HepG2 (cell line): Measurements from ENCODE around the gene SMYD4. TPM values are rescaled to one million over a fixed set of nuclear protein-coding genes. Genes with fewer than 3 reads are reported as not detected.
A peak's percentile ranks its signal among the peaks of the same experiment; 100 is the strongest.

Experiments used
- ATAD3A ChIP-seq: sonication (generic); formaldehyde crosslinking; IDR thresholded peaks from 2 replicates; pipeline ENCODE4 v1.4.0; 2020; ENCODE audit warnings: missing genetic modification reagents
- GABPB1 ChIP-seq: IDR thresholded peaks from 2 replicates; pipeline ENCODE4 v1.6.1; 2016; ENCODE audit warnings: mild to moderate bottlenecking, missing genetic modification reagents, moderate library complexity, missing compliant biosample characterization
- GTF2F1 ChIP-seq: fragments of 150-350 bp; IDR thresholded peaks from 2 replicates; pipeline ENCODE4 v1.6.1; 2014; ENCODE audit warnings: low read length
- HIVEP1 ChIP-seq: sonication (generic); formaldehyde crosslinking; IDR thresholded peaks from 2 replicates; pipeline ENCODE4 v1.4.0; 2020; ENCODE audit warnings: mild to moderate bottlenecking, missing genetic modification reagents
- MATR3 ChIP-seq: sonication (generic); formaldehyde crosslinking; IDR thresholded peaks from 2 replicates; pipeline ENCODE4 v1.4.0; 2020; ENCODE audit warnings: missing genetic modification reagents
- MEF2D ChIP-seq: sonication (generic); formaldehyde crosslinking; IDR thresholded peaks from 2 replicates; pipeline ENCODE4 v1.5.1; 2020; ENCODE audit warnings: mild to moderate bottlenecking, missing genetic modification reagents
- NFYB ChIP-seq: sonication (generic); formaldehyde crosslinking; IDR thresholded peaks from 2 replicates; pipeline ENCODE4 v1.4.0; 2020; ENCODE audit warnings: missing genetic modification reagents
- PHF20 ChIP-seq: sonication (generic); formaldehyde crosslinking; IDR thresholded peaks from 2 replicates; pipeline ENCODE4 v1.5.0; 2020; ENCODE audit warnings: mild to moderate bottlenecking, missing genetic modification reagents
- REL ChIP-seq: sonication (generic); formaldehyde crosslinking; conservative IDR thresholded peaks from 2 replicates; pipeline ENCODE4 v1.8.0; 2022; ENCODE audit warnings: mild to moderate bottlenecking, missing genetic modification reagents, moderate library complexity
- RXRB ChIP-seq: IDR thresholded peaks from 2 replicates; pipeline ENCODE4 v1.6.1; 2016; ENCODE audit warnings: borderline replicate concordance, missing genetic modification reagents, missing compliant biosample characterization
- SIN3B ChIP-seq: fragments of 150-350 bp; IDR thresholded peaks from 2 replicates; pipeline ENCODE4 v1.6.1; 2014; ENCODE audit warnings: low read length
- SOX6 ChIP-seq, 2 experiments: fragments of 450-650 bp in 1 of 2; sonication (generic) in 1 of 2; formaldehyde crosslinking in 1 of 2; IDR thresholded peaks; 2 replicates each; pipeline versions ENCODE4 v1.4.0 to v1.6.1; 2017 to 2020; ENCODE audit warnings: antibody characterized with exemption in 1 of 2, mild to moderate bottlenecking in 1 of 2, missing genetic modification reagents in 1 of 2
- TCF7 ChIP-seq: sonication (generic); IDR thresholded peaks from 2 replicates; pipeline ENCODE4 v1.6.1; 2016; ENCODE audit warnings: antibody characterized with exemption, low read depth
- YEATS4 ChIP-seq: sonication (generic); formaldehyde crosslinking; IDR thresholded peaks from 2 replicates; pipeline ENCODE4 v1.4.0; 2020; ENCODE audit warnings: missing genetic modification reagents, borderline replicate concordance
- ZC3H13 ChIP-seq: sonication (generic); formaldehyde crosslinking; IDR thresholded peaks from 2 replicates; pipeline ENCODE4 v1.8.1; 2023; ENCODE audit warnings: mild to moderate bottlenecking, missing genetic modification reagents, moderate library complexity
- ZNF225 ChIP-seq: sonication (generic); formaldehyde crosslinking; IDR thresholded peaks from 2 replicates; pipeline ENCODE4 v1.4.0; 2020; ENCODE audit warnings: mild to moderate bottlenecking, missing genetic modification reagents
- ZNF234 ChIP-seq: sonication (generic); formaldehyde crosslinking; conservative IDR thresholded peaks from 2 replicates; pipeline ENCODE4 v1.5.1; 2020; ENCODE audit warnings: mild to moderate bottlenecking, missing genetic modification reagents
- polyA plus RNA-seq, 8 experiments: library from polyadenylated mRNA; depleted of rRNA in 3 of 8; stranded (reverse) in 7 of 8; unstranded in 1 of 8; fragments of >200 nt; fragmentation: Illumina TruSeq in 4 of 8; extraction: Trizol in 4 of 8; gene quantifications; 2 replicates each; pipeline versions ENCODE4 v1.2.1 to v1.2.3, GENCODE V29; 2011 to 2016; ENCODE audit warnings: low read depth in 4 of 8, missing spikeins in 1 of 8, mixed read lengths in 1 of 8; ENCODE audit not compliant: insufficient read depth in 1 of 8
- total RNA-seq, 5 experiments: library from RNA; depleted of rRNA; stranded (reverse); fragments of >200 nt; fragmentation: Illumina TruSeq; extraction: Trizol; gene quantifications; 2 replicates each; pipeline ENCODE4 v1.2.3, GENCODE V29; 2016; ENCODE audit warnings: low read depth in 1 of 5
- TF ChIP-seq, protein P1 (sequence below): sonication (generic); formaldehyde crosslinking; IDR thresholded peaks from 2 replicates; pipeline ENCODE4 v1.8.1; 2023; ENCODE audit warnings: mild to moderate bottlenecking, moderate library complexity, missing genetic modification reagents
- TF ChIP-seq, protein P2 (sequence below): sonication (generic); formaldehyde crosslinking; IDR thresholded peaks from 2 replicates; pipeline ENCODE4 v1.4.0; 2020; ENCODE audit warnings: mild to moderate bottlenecking, low read depth, missing genetic modification reagents
- TF ChIP-seq, protein P3 (sequence below): IDR thresholded peaks from 2 replicates; pipeline ENCODE4 v1.6.1; 2018; ENCODE audit warnings: missing genetic modification reagents
- TF ChIP-seq, protein P4 (sequence below): sonication (generic); formaldehyde crosslinking; IDR thresholded peaks from 2 replicates; pipeline ENCODE4 v1.4.0; 2020; ENCODE audit warnings: missing genetic modification reagents, mild to moderate bottlenecking, borderline replicate concordance

The SMYD4 gene
- total and polyA plus RNA-seq, 2 of the 13 experiments (the other 11 are each of a cell fraction or from before 2014, with no cell fraction given) = 7.4 to 11.3 TPM

DNA sequence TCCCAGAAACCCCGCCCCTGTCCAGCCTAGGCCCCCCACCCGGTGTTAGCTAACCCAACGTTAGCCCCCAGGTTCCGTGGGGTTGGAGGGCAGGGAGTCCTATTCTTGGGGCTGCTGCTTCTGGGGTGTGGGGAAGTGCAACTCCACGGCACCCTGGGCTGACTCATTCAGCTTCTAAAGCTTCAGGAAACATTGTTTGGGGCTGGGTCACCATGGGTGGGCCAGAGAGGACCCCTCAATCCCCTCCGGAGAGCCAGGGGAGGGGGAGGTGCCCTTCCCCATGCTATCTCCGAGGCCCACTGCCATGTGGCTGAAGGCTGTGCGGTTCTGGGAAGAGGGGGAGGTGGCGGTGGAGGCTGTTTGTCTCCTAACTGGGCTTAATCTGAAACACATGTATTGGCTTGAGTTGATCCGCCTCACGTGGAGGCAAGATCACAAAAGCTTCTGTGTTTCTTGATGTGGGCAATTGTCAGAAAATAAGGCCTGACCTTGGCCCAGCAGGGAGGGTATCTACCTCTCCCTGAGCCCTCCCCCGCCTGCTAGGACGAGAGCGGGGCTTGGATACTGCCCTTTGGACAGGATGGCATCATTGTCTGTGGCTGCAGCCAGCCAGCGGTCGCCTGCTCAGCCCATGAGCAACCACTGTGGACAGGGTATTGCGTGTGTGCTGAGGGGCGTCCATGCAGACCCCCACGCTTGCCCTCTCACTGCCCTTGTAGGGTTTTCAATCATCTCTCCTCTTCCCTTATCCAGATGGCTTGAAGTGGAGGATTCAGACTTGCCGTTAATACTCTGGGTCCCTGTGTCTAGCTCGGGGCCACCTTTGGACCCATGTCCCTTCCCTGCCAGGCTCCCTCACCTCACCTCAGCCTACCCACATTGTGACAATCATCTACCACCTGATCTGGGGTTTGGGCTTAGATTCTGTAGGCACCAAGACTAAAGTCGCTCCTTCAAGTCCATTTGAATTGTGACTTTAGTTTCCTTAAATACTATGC lies 66.5 kb downstream of the SMYD4 start (continued):
- TF ChIP-seq HIVEP1 (CRISPR knock-in tag) (peak; percentile 79), RXRB (CRISPR knock-in tag) (peak; percentile 92), PHF20 (CRISPR knock-in tag) (no peak), ZC3H13 (no peak), GTF2F1 (0 out of 2 replicates have a peak, but pooled peaks have one; percentile 36), SOX6 (IDR thresholded peaks at IDR 0.05) (no peak), SOX6 (CRISPR knock-in tag; IDR thresholded peaks at IDR 0.05) (peak; percentile 98), ZNF234 (no peak), YEATS4 (CRISPR knock-in tag) (peak; percentile 73; the same call in 1 of the 2 replicates), TCF7 (peak; percentile 71), GABPB1 (CRISPR knock-in tag) (peak; percentile 39), REL (CRISPR knock-in tag) (0 out of 2 replicates have a peak, but pooled peaks have one; percentile 33), NFYB (CRISPR knock-in tag) (no peak), SIN3B (peak; percentile 23; the same call in 1 of the 2 replicates), ATAD3A (CRISPR knock-in tag) (no peak), MATR3 (CRISPR knock-in tag) (no peak), MEF2D (CRISPR knock-in tag) (no peak), ZNF225 (CRISPR knock-in tag) (no peak)
- TF ChIP-seq, protein P1, sequence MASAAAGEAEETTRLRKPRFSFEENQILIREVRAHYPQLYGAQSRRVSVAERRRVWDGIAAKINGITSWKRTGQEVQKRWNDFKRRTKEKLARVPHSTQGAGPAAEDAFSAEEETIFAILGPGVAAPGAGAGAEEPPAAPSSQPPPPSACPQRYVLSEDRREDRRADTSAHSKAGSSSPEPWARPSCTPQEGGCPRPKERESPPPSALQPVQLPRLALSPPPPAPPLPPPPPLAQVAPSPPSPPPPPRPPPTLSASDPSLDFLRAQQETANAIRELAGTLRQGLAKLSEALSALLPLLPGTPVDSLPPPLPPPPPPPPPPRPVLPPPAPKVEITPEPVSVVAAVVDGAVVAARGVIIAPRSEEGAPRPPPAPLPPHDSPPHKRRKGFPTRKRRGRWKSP = no peak; the same call in 1 of the 2 replicates
- TF ChIP-seq, protein P2, sequence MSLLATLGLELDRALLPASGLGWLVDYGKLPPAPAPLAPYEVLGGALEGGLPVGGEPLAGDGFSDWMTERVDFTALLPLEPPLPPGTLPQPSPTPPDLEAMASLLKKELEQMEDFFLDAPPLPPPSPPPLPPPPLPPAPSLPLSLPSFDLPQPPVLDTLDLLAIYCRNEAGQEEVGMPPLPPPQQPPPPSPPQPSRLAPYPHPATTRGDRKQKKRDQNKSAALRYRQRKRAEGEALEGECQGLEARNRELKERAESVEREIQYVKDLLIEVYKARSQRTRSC (CRISPR knock-in tag) = no peak
- TF ChIP-seq, protein P3, sequence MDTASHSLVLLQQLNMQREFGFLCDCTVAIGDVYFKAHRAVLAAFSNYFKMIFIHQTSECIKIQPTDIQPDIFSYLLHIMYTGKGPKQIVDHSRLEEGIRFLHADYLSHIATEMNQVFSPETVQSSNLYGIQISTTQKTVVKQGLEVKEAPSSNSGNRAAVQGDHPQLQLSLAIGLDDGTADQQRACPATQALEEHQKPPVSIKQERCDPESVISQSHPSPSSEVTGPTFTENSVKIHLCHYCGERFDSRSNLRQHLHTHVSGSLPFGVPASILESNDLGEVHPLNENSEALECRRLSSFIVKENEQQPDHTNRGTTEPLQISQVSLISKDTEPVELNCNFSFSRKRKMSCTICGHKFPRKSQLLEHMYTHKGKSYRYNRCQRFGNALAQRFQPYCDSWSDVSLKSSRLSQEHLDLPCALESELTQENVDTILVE (CRISPR knock-in tag) = peak; percentile 61; the same call in 1 of the 2 replicates
- TF ChIP-seq, protein P4, sequence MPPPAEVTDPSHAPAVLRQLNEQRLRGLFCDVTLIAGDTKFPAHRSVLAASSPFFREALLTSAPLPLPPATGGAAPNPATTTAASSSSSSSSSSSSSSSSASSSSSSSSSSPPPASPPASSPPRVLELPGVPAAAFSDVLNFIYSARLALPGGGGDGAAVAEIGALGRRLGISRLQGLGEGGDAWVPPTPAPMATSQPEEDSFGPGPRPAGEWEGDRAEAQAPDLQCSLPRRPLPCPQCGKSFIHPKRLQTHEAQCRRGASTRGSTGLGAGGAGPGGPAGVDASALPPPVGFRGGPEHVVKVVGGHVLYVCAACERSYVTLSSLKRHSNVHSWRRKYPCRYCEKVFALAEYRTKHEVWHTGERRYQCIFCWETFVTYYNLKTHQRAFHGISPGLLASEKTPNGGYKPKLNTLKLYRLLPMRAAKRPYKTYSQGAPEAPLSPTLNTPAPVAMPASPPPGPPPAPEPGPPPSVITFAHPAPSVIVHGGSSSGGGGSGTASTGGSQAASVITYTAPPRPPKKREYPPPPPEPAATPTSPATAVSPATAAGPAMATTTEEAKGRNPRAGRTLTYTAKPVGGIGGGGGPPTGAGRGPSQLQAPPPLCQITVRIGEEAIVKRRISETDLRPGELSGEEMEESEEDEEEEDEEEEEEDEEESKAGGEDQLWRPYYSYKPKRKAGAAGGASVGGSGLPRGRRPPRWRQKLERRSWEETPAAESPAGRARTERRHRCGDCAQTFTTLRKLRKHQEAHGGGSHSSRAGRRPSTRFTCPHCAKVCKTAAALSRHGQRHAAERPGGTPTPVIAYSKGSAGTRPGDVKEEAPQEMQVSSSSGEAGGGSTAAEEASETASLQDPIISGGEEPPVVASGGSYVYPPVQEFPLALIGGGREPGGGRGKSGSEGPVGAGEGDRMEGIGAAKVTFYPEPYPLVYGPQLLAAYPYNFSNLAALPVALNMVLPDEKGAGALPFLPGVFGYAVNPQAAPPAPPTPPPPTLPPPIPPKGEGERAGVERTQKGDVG (CRISPR knock-in tag) = 0 out of 2 replicates have a peak, but pooled peaks have one; percentile 17
